AG04450 (cell line): ENCODE data around the gene OR52E6. TPM values are rescaled to one million over a fixed set of nuclear protein-coding genes. Genes with fewer than 3 reads are reported as not detected.
A peak's percentile ranks its signal among the peaks of the same experiment; 100 is the strongest.

Experiments used
- CTCF ChIA-PET: fragments of 300-600, 350-600 bp; formaldehyde crosslinking; extraction: SDS; loops from one replicate; lab custom pipeline; 2022; ENCODE audit warnings: antibody characterized with exemption, inconsistent platforms; lab: Charles Lee
- POLR2A ChIA-PET: fragments of 350-600 bp; formaldehyde crosslinking; extraction: SDS; loops from one replicate; lab custom pipeline; 2021; ENCODE audit warnings: antibody characterized with exemption, inconsistent platforms; lab: Yijun Ruan, JAX
- DNase-seq: peaks from one replicate; pipeline ENCODE4 v3.0.0-alpha.2; 2011; ENCODE audit warnings: low read depth, low spot score
- H3K27ac ChIP-seq: one replicate; pipeline ENCODE4 v1.5.1; 2012; ENCODE audit warnings: low read depth, low read length, control low read depth
- H3K27me3 ChIP-seq: one replicate; pipeline ENCODE4 v1.6.0; 2012; ENCODE audit warnings: low read length; ENCODE audit not compliant: control insufficient read depth, insufficient read depth
- H3K4me3 ChIP-seq: 2 replicates; pipeline ENCODE4 v1.5.1; 2011; ENCODE audit warnings: mild to moderate bottlenecking, low read depth, low read length, control low read depth
- H3K9me3 ChIP-seq: 2 replicates; pipeline ENCODE4 v1.5.1; 2012; ENCODE audit warnings: low read length; ENCODE audit not compliant: control insufficient read depth, insufficient read depth
- polyA plus RNA-seq: library from polyadenylated mRNA; depleted of rRNA; stranded (reverse); fragments of >200 nt; gene quantifications from 2 replicates; pipeline ENCODE4 v1.2.3, GENCODE V29; 2011
- TF ChIP-seq, protein P1 (sequence below): IDR thresholded peaks from 2 replicates; pipeline ENCODE4 v1.5.1; 2011; ENCODE audit warnings: low read depth, low read length, control low read depth, inconsistent platforms

OR52E6 gene
- polyA plus RNA-seq, 1 experiment: not detected

GRCh38 chr11:5831196-5831829, 10.4 kb downstream of the OR52E6 start:
- no peak overlapping the region for H3K4me3 ChIP-seq
- POLR2A ChIA-PET: no interaction called here
- CTCF ChIA-PET: no interaction called here
- H3K27me3 ChIP-seq: no peaks in the 10 kb centered on the region
- TF ChIP-seq, protein P1, sequence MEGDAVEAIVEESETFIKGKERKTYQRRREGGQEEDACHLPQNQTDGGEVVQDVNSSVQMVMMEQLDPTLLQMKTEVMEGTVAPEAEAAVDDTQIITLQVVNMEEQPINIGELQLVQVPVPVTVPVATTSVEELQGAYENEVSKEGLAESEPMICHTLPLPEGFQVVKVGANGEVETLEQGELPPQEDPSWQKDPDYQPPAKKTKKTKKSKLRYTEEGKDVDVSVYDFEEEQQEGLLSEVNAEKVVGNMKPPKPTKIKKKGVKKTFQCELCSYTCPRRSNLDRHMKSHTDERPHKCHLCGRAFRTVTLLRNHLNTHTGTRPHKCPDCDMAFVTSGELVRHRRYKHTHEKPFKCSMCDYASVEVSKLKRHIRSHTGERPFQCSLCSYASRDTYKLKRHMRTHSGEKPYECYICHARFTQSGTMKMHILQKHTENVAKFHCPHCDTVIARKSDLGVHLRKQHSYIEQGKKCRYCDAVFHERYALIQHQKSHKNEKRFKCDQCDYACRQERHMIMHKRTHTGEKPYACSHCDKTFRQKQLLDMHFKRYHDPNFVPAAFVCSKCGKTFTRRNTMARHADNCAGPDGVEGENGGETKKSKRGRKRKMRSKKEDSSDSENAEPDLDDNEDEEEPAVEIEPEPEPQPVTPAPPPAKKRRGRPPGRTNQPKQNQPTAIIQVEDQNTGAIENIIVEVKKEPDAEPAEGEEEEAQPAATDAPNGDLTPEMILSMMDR: no peak
- no peak overlapping the region for H3K27ac ChIP-seq
- DNase-seq: no peak
- H3K9me3 ChIP-seq: 0 out of 2 replicates have a peak, but pooled peaks cover 3% of the 10 kb centered on the region

DNA sequence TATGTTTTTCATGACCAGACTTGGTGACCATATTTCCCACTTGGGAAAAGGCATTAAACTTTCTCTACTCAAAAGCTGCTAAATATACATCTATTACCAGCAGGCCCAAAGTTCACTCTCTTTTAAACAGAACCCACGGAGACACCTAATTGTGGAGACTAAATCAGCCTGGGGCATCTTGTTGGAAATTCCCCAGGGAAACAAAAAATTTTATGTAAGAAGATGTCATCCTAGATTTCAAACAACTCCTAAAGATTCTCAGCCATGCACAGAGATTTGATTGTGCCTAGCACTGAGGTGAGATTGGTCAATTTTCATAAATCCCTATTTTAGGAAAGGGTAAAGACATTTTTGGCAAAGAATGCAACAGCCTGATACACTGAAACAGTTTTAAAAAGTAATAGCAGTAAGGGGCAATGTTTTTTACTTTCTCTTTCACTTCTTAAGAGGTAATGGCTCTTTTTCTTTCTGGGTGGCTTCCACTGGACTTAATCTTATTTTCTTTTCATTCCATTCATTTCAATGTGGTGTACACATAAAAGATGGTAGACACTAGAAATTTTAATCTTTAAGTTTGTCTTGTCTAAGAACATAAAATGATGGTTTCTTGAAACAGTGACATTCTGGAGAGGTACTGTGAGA, 23.3 kb downstream of the OR52E6 start:
- peak overlapping the region; percentile 18; the same call in 1 of the 2 replicates for H3K4me3 ChIP-seq
- no peak overlapping the region for H3K27ac ChIP-seq
- DNase-seq: no peak

DNA sequence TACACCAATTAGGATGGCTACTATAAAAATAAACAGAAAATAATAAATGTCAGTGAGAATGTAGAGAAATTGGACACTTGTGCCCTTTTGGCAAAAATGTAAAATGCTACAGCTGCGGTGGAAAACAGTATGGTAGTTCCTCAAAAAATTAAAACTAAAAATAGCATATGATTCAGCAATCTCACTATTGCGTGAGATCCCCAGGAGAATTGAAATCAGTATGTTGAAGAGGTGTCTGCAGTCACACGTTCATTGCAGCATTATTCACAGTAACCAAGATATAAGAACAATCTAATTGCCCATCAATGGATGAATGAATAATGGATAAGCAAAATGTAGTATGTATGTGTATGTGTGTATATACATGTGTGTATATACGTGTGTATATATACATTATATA, 26.2 kb downstream of the OR52E6 start:
- POLR2A ChIA-PET: no interaction called here
- TF ChIP-seq, protein P1: no peak
- Histone ChIP-seq H3K9me3 (no peaks in the 10 kb centered on the region), H3K27ac (no peak overlapping the region), H3K4me3 (no peak overlapping the region), H3K27me3 (no peaks in the 10 kb centered on the region)
- CTCF ChIA-PET: no interaction called here
- no peak for DNase-seq

More for the DNA sequence above, 23.3 kb downstream of the OR52E6 start:
- ChIA-PET POLR2A (no interaction called here), CTCF (interaction anchor here (1.4 kb wide), 1 partner anchor 9 kb away, joined by 3 read pairs; the partner anchor contains the start of gene OR52N2)
- H3K9me3 ChIP-seq: no peaks in the 10 kb centered on the region
- no peaks in the 10 kb centered on the region for H3K27me3 ChIP-seq
- TF ChIP-seq, protein P1: no peak

- ChIA-PET CTCF (interaction anchor here (0.6 to 2.7 kb wide), 9 partner anchors 25 to 1186 kb away, joined by 3 to 35 read pairs (median 3); partner anchors contain the start of gene TRIM5), POLR2A (no interaction called here)
- no peaks in the 10 kb centered on the region for H3K9me3 ChIP-seq
- DNase-seq: no peak
- H3K27me3 ChIP-seq: peaks cover 5% of the 10 kb centered on the region
- no peak overlapping the region for H3K4me3 ChIP-seq
- H3K27ac ChIP-seq: no peak overlapping the region
- TF ChIP-seq, protein P1: no peak
Observed at GRCh38 chr11:5809905-5810795, 31.5 kb downstream of the OR52E6 start.
